HG03558 (cell line): ENCODE results near the gene KRT10.

Experiments
- ATAC-seq: cut with Tn5 transposase; IDR thresholded peaks from one replicate; pipeline ENCODE4 v1.9.1; 2021; ENCODE audit warnings: moderate number of reproducible peaks; ENCODE audit not compliant: unreplicated experiment; ENCODE audit errors: extremely low read depth

The KRT10 gene

DNA sequence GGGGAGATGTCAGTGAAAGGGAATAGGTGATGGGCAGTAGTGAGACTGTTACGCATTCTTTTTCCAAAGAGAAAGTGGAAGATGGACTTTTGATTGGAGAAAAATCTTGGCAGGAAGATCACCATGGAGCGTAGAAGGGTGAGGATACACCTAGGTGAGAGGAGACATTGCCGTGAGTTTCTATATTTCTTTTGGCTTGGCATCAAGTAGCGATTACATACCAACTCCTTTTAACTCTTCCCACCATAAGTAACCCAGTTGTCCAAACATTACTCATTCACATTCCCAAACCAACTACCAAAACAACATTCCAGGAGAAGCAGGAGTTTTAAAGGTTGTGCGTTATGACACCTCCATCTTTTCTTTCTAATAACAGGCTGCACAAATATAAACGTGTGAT lies 11.9 kb downstream of the KRT10 start:
- ATAC-seq: no peak

GRCh38 chr17:40809721-40810421 lies 12.5 kb downstream of the KRT10 start:
- no peak for ATAC-seq

DNA sequence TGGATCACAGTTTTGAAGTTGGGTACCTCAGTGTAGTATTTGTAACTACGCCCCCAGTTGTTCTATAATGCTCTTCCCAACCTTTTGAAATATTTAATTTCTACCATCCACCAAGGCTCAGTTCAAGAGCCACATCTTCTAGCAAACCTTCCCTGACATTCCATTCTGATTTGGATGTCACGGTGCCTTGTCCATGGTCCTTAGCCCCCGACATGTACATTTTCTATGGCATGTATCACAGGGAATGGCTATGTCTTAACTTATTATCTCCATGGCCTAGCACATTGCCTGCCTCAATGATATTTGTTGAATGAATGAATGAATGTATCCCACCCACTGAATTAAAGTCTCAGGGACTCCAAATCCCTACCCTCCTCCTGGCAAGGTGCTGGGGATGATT lies 16.3 kb downstream of the KRT10 start:
- ATAC-seq: no peak

DNA sequence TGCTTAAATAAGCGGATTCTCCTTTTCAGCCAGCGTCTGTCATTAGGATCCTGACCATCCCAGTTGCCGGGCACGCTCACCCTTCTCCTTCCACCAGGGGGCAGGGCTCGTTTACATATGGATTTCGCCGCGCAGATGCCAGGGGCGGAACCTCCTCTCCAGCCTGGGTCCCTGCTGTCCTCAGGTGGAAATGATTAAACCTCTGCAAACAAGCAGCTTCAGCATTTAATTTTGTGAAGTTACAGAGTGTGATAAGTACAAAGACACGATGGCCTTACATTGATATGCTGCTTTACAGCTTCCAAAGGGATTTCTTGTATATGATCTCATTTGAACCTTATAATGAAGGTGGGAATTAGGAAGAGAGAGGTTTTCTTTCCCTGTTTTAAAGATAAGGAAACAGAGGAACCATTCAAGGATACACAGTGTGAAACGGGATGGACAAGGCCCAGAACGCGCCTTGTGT lies 18.8 kb downstream of the KRT10 start:
- no peak for ATAC-seq

GRCh38 chr17:40801157-40801556 lies 21.3 kb downstream of the KRT10 start:
- ATAC-seq: no peak

GRCh38 chr17:40800381-40800780 lies 22.0 kb downstream of the KRT10 start:
- ATAC-seq: no peak

DNA sequence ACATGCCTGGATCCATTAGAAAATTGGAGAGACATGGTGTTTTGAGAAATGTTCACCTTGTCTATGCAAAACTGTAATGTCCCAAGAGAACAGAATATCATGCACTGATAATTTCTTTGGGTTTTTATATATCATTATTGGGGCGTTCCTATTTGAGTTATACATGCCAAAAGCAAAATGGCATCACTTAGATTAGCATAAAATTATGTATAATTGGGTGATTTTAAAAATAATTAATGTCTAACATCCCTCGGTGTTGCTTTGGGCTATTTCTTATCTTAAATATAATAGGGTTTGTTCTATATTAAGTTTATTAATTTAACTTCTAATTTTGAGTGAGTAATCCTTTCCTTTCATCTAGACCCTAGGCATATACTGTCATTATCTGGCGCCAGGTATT lies 22.6 kb downstream of the KRT10 start, which contains the start of gene KRT28:
KRT28 (minus strand) TSS at position 101 of the 400 bp plus-strand sequence; CDS start at position 35, 66 bp downstream.
- no peak for ATAC-seq

- no peak for ATAC-seq
Observed at GRCh38 chr17:40796846-40797245, 25.6 kb downstream of the KRT10 start.

DNA sequence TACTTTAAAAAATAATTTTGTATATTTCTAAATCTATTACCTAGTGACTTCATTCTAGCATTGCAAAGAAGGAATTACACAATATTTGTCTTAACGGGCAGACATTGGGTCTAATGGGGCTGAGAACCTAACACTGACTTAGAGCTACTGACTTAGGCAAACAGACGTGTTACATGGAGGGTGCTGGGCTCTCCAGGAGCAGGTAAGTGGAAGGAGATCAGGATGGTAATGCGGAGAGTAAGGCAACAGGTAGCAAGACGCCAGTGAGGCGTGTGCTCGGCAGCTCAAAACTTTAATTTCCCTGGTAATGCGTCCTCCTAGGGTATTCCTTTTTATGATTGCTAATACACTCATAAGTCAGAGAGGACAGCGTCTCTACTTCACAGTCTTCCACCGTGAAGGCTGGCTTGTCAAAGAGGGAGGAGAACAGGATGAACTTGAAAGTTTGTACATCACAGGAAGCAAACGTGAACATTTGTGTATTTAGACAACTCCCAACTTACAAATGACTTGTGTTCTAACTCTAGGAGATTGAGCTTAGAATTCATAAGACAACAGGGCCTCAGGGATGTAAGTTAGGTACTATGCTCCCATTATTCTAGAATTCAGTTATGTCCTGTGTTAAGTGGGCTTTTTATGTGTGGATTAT lies 27.3 kb downstream of the KRT10 start:
- ATAC-seq: no peak

- ATAC-seq: no peak
Observed at GRCh38 chr17:40794466-40794865, 27.9 kb downstream of the KRT10 start.

- ATAC-seq: no peak
Observed at GRCh38 chr17:40793832-40794231, 28.6 kb downstream of the KRT10 start.

- ATAC-seq: no peak
Observed at GRCh38 chr17:40791787-40792436, 30.5 kb downstream of the KRT10 start.

GRCh38 chr17:40791111-40791510 lies 31.3 kb downstream of the KRT10 start:
- no peak for ATAC-seq

GRCh38 chr17:40782450-40782849 lies 40.0 kb downstream of the KRT10 start, which contains the start of gene KRT27:
Gene KRT27 (minus strand): TSS chr17:40782550. CDS start chr17:40782493, 57 bp downstream.
- ATAC-seq: no peak

DNA sequence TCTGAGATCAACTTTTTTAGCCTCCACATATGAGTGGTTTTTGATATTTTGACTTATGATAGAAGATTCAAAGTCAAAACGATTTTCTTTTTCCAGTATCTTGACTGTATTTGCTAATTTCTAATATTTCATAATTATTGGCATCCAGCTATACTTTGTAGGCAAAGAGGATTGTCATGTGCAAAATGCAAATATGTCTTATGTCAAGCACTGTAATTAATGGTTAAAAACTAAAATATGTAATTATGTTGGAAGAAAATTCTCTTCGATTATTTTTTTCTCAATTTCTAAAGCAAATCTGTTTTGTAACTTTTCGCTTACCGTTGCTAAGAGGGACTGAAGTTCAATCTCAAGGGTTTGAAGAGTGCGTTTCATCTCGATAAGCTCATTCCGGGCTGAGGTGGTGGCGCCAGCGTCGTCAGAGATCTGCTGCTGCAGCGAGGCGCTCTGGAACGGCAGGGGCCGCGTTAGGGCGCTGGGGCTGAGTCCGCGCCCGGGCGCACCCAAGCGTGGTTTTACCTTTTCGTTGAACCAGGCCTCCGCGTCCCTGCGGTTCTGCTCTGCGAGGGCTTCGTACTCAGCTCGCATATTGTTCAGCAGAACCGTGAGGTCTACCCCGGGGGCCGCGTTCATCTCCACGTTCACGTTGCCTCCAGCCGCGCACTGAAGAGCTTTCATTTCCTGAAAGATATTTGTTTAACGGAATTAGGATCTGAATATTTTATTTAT lies 43.1 kb downstream of the KRT10 start:
- no peak for ATAC-seq

- no peak for ATAC-seq
Observed at GRCh38 chr17:40778461-40778860, 44.0 kb downstream of the KRT10 start.

GRCh38 chr17:40777971-40778370 lies 44.4 kb downstream of the KRT10 start:
- no peak for ATAC-seq

- no peak for ATAC-seq
Observed at GRCh38 chr17:40777459-40777858, 45.0 kb downstream of the KRT10 start.

- no peak for ATAC-seq
Observed at GRCh38 chr17:40775945-40776344, 46.5 kb downstream of the KRT10 start.

DNA sequence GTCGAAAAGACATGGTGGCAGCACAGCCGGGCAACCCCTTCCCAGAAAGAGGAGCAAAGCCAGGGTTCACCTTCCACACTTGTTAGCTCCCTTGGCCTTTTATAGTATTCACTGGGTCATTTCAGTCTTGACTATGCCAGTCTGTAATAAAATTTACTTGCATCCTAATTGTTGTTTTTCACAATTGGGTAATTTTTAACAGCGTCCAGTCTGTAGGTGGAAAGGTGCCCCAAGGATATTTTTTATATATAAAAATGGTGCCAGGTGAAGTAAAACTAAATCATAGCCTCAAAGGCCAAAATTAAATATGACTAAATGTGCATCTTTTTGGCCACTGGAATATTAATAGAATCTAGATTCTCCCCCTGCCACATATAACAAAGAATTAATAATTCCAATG lies 50.3 kb downstream of the KRT10 start, which contains the start of gene KRT26:
KRT26 (minus strand) TSS at position 101 of the 400 bp plus-strand sequence; CDS start at position 13, 88 bp downstream.
- ATAC-seq: no peak
